OCI-LY1 (cell line): ENCODE results near the gene SLC38A4.

Experiments used
- CTCF ChIP-seq: fragments of 200-600 bp; sonication (generic), shearing (Covaris generic); IDR thresholded peaks from 2 replicates; pipeline ENCODE4 v1.5.1; 2017; ENCODE audit warnings: mild to moderate bottlenecking, antibody characterized with exemption, low read length, moderate library complexity, mixed read lengths
- EZH2 ChIP-seq: fragments of 200-600 bp; sonication (generic), shearing (Covaris generic); IDR thresholded peaks from 2 replicates; pipeline ENCODE4 v1.8.0; 2017; ENCODE audit warnings: borderline replicate concordance, mixed run types, mild to moderate bottlenecking, antibody characterized with exemption, low read length, moderate library complexity, mixed read lengths

GRCh38 chr12:46795988-46796387 lies 29.8 kb downstream of the SLC38A4 start:
- TF ChIP-seq CTCF (no peak), EZH2 (no peak)
